HepG2 (cell line): Measurements from ENCODE around the gene TUBB. TPM values are rescaled to one million over a fixed set of nuclear protein-coding genes. Genes with fewer than 3 reads are reported as not detected.

Experiments used
- ARID2 ChIP-seq: sonication (generic); formaldehyde crosslinking; IDR thresholded peaks from 2 replicates; pipeline ENCODE4 v1.8.1; 2022; ENCODE audit warnings: mild to moderate bottlenecking, missing genetic modification reagents, borderline replicate concordance
- KDM5B ChIP-seq: sonication (generic); formaldehyde crosslinking; IDR thresholded peaks from 2 replicates; pipeline ENCODE4 v1.4.0; 2020; ENCODE audit warnings: missing genetic modification reagents, mild to moderate bottlenecking, borderline replicate concordance
- RXRB ChIP-seq: IDR thresholded peaks from 2 replicates; pipeline ENCODE4 v1.6.1; 2016; ENCODE audit warnings: borderline replicate concordance, missing genetic modification reagents, missing compliant biosample characterization
- SMARCE1 ChIP-seq: fragments of 450-650 bp; IDR thresholded peaks from 2 replicates; pipeline ENCODE4 v1.6.1; 2017; ENCODE audit warnings: borderline replicate concordance
- THAP9 ChIP-seq: sonication (generic); formaldehyde crosslinking; IDR thresholded peaks from 2 replicates; pipeline ENCODE4; 2020; ENCODE audit warnings: missing genetic modification reagents, mild to moderate bottlenecking, borderline replicate concordance
- ZFP36L1 ChIP-seq: sonication (generic); formaldehyde crosslinking; IDR thresholded peaks from 2 replicates; pipeline ENCODE4 v1.8.0; 2022; ENCODE audit warnings: mild to moderate bottlenecking, missing genetic modification reagents, moderate library complexity
- ZFP41 ChIP-seq: sonication (generic); formaldehyde crosslinking; IDR thresholded peaks from 2 replicates; pipeline ENCODE4 v1.4.0; 2020; ENCODE audit warnings: mild to moderate bottlenecking, missing genetic modification reagents, borderline replicate concordance
- ZNF296 ChIP-seq: sonication (generic); formaldehyde crosslinking; conservative IDR thresholded peaks from 2 replicates; pipeline ENCODE4 v1.5.0; 2020; ENCODE audit warnings: mild to moderate bottlenecking, missing genetic modification reagents
- ZNF383 ChIP-seq: sonication (generic); formaldehyde crosslinking; IDR thresholded peaks from 2 replicates; pipeline ENCODE4 v1.4.0; 2020; ENCODE audit warnings: missing genetic modification reagents, mild to moderate bottlenecking, borderline replicate concordance
- ZNF512B ChIP-seq: sonication (generic); formaldehyde crosslinking; IDR thresholded peaks from 2 replicates; pipeline ENCODE4 v1.5.1; 2020; ENCODE audit warnings: missing genetic modification reagents, mild to moderate bottlenecking, borderline replicate concordance
- polyA plus RNA-seq, 8 experiments: library from polyadenylated mRNA; depleted of rRNA in 3 of 8; stranded (reverse) in 7 of 8; unstranded in 1 of 8; fragments of >200 nt; fragmentation: Illumina TruSeq in 4 of 8; extraction: Trizol in 4 of 8; gene quantifications; 2 replicates each; pipeline versions ENCODE4 v1.2.1 to v1.2.3, GENCODE V29; 2011 to 2016; ENCODE audit warnings: low read depth in 4 of 8, missing spikeins in 1 of 8, mixed read lengths in 1 of 8; ENCODE audit not compliant: insufficient read depth in 1 of 8
- total RNA-seq, 5 experiments: library from RNA; depleted of rRNA; stranded (reverse); fragments of >200 nt; fragmentation: Illumina TruSeq; extraction: Trizol; gene quantifications; 2 replicates each; pipeline ENCODE4 v1.2.3, GENCODE V29; 2016; ENCODE audit warnings: low read depth in 1 of 5
- TF ChIP-seq, protein P1 (sequence below), 2 experiments: IDR thresholded peaks; 2 replicates each; pipeline ENCODE4 v1.6.1; 2011 to 2012; ENCODE audit warnings: low read length in 2 of 2, borderline replicate concordance in 1 of 2, low read depth in 1 of 2, mild to moderate bottlenecking in 1 of 2, moderate library complexity in 1 of 2
- TF ChIP-seq, protein P2 (sequence below): sonication (generic); formaldehyde crosslinking; IDR thresholded peaks from 2 replicates; pipeline ENCODE4 v1.5.0; 2020; ENCODE audit warnings: mild to moderate bottlenecking, missing genetic modification reagents
- TF ChIP-seq, protein P3 (sequence below): sonication (generic); formaldehyde crosslinking; IDR thresholded peaks from 2 replicates; pipeline ENCODE4 v1.4.0; 2020; ENCODE audit warnings: missing genetic modification reagents

The TUBB gene
- total and polyA plus RNA-seq, 2 of the 13 experiments (the other 11 are each of a cell fraction or from before 2014, with no cell fraction given): 911 to 1,163 TPM

GRCh38 chr6:30748851-30749540 lies 28.8 kb downstream of the TUBB start (continued):
- TF ChIP-seq, protein P1, sequence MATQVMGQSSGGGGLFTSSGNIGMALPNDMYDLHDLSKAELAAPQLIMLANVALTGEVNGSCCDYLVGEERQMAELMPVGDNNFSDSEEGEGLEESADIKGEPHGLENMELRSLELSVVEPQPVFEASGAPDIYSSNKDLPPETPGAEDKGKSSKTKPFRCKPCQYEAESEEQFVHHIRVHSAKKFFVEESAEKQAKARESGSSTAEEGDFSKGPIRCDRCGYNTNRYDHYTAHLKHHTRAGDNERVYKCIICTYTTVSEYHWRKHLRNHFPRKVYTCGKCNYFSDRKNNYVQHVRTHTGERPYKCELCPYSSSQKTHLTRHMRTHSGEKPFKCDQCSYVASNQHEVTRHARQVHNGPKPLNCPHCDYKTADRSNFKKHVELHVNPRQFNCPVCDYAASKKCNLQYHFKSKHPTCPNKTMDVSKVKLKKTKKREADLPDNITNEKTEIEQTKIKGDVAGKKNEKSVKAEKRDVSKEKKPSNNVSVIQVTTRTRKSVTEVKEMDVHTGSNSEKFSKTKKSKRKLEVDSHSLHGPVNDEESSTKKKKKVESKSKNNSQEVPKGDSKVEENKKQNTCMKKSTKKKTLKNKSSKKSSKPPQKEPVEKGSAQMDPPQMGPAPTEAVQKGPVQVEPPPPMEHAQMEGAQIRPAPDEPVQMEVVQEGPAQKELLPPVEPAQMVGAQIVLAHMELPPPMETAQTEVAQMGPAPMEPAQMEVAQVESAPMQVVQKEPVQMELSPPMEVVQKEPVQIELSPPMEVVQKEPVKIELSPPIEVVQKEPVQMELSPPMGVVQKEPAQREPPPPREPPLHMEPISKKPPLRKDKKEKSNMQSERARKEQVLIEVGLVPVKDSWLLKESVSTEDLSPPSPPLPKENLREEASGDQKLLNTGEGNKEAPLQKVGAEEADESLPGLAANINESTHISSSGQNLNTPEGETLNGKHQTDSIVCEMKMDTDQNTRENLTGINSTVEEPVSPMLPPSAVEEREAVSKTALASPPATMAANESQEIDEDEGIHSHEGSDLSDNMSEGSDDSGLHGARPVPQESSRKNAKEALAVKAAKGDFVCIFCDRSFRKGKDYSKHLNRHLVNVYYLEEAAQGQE (IDR thresholded peaks at IDR 0.05; ENCODE audit: borderline replicate concordance in 1 of 2, low read depth in 1 of 2, low read length in 2 of 2): peak in 1 of 2 experiments; percentile 64; a peak in 1 of 4 replicates
- no peak for TF ChIP-seq ZNF383 (CRISPR knock-in tag)
- TF ChIP-seq ZNF296 (CRISPR knock-in tag): no peak
- no peak for TF ChIP-seq ZNF512B (CRISPR knock-in tag)
- TF ChIP-seq ARID2: no peak
- peak; percentile 80; the same call in 1 of the 2 replicates for TF ChIP-seq RXRB (CRISPR knock-in tag)
- no peak for TF ChIP-seq ZFP41
- TF ChIP-seq ZFP36L1 (CRISPR knock-in tag): no peak
- TF ChIP-seq SMARCE1: no peak
- TF ChIP-seq, protein P2, sequence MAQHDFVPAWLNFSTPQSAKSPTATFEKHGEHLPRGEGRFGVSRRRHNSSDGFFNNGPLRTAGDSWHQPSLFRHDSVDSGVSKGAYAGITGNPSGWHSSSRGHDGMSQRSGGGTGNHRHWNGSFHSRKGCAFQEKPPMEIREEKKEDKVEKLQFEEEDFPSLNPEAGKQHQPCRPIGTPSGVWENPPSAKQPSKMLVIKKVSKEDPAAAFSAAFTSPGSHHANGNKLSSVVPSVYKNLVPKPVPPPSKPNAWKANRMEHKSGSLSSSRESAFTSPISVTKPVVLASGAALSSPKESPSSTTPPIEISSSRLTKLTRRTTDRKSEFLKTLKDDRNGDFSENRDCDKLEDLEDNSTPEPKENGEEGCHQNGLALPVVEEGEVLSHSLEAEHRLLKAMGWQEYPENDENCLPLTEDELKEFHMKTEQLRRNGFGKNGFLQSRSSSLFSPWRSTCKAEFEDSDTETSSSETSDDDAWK (CRISPR knock-in tag): no peak
- TF ChIP-seq, protein P3, sequence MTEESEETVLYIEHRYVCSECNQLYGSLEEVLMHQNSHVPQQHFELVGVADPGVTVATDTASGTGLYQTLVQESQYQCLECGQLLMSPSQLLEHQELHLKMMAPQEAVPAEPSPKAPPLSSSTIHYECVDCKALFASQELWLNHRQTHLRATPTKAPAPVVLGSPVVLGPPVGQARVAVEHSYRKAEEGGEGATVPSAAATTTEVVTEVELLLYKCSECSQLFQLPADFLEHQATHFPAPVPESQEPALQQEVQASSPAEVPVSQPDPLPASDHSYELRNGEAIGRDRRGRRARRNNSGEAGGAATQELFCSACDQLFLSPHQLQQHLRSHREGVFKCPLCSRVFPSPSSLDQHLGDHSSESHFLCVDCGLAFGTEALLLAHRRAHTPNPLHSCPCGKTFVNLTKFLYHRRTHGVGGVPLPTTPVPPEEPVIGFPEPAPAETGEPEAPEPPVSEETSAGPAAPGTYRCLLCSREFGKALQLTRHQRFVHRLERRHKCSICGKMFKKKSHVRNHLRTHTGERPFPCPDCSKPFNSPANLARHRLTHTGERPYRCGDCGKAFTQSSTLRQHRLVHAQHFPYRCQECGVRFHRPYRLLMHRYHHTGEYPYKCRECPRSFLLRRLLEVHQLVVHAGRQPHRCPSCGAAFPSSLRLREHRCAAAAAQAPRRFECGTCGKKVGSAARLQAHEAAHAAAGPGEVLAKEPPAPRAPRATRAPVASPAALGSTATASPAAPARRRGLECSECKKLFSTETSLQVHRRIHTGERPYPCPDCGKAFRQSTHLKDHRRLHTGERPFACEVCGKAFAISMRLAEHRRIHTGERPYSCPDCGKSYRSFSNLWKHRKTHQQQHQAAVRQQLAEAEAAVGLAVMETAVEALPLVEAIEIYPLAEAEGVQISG (CRISPR knock-in tag): peak; percentile 50
- TF ChIP-seq THAP9: peak; percentile 16; the same call in 1 of the 2 replicates
- 0 out of 2 replicates have a peak, but pooled peaks have one; percentile 18 for TF ChIP-seq KDM5B (CRISPR knock-in tag)
